Measurements from ENCODE around the gene KRTAP5-7.

KRTAP5-7 gene

DNA sequence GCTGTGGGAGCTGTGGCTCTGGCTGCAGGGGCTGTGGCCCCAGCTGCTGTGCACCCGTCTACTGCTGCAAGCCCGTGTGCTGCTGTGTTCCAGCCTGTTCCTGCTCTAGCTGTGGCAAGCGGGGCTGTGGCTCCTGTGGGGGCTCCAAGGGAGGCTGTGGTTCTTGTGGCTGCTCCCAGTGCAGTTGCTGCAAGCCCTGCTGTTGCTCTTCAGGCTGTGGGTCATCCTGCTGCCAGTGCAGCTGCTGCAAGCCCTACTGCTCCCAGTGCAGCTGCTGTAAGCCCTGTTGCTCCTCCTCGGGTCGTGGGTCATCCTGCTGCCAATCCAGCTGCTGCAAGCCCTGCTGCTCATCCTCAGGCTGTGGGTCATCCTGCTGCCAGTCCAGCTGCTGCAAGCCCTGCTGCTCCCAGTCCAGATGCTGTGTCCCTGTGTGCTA lies 21.7 kb downstream of the KRTAP5-7 start:
- TF ChIP-seq, protein P1, sequence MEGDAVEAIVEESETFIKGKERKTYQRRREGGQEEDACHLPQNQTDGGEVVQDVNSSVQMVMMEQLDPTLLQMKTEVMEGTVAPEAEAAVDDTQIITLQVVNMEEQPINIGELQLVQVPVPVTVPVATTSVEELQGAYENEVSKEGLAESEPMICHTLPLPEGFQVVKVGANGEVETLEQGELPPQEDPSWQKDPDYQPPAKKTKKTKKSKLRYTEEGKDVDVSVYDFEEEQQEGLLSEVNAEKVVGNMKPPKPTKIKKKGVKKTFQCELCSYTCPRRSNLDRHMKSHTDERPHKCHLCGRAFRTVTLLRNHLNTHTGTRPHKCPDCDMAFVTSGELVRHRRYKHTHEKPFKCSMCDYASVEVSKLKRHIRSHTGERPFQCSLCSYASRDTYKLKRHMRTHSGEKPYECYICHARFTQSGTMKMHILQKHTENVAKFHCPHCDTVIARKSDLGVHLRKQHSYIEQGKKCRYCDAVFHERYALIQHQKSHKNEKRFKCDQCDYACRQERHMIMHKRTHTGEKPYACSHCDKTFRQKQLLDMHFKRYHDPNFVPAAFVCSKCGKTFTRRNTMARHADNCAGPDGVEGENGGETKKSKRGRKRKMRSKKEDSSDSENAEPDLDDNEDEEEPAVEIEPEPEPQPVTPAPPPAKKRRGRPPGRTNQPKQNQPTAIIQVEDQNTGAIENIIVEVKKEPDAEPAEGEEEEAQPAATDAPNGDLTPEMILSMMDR (IDR thresholded peaks at IDR 0.05; ENCODE audit: control extremely low read depth, extremely low read depth, low read depth, missing control alignments) = no peak
- ChIA-PET POLR2A (no interaction called here), CTCF (interaction anchor here (2.9 kb wide), 1 partner anchor 14 kb away, joined by 18 read pairs; no protein-coding TSS in a partner anchor)
- no peak for DNase-seq (ENCODE audit: extremely low spot score)

DNA sequence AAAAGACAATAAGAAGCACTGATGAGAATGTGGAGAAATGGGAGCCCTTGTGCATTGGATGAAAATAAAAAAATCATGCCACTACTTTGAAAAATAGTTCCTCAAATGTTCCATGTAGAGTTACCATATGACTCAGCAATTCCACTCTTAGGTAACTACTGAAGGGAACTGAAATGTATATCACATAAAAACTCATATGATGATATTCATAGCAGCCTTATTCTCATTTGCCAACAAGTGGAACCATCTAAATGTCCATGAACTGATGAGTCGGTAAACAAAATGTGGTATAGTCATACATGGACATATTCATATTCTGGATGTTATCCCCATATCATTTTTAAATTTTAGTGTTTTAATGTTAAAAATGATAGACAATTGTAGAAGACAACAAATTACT lies 24.6 kb downstream of the KRTAP5-7 start:
- CTCF ChIA-PET = no interaction called here
- TF ChIP-seq, protein P1 (IDR thresholded peaks at IDR 0.05; ENCODE audit: control extremely low read depth, extremely low read depth, low read depth, missing control alignments) = no peak
- POLR2A ChIA-PET = no interaction called here
- no peak for DNase-seq (ENCODE audit: extremely low spot score)

DNA sequence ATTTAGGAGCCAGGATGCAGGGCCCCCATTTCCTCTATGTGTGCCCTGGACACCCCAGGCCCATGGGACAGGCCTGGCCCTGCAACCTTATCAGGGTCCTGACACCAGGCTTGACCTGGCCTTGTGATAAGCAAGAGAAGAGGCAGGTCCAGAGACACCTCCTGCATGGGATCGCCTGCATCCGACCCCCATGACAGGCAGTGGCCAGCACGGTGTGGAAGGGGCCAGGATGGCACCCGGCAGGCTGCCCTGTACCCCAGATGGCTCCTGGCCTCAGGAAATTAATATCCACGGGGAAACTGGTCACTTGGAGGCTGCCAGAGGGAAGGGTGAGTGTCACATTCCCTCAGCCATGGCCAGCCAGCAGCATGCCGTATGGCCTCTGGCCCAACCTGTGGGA lies 27.9 kb downstream of the KRTAP5-7 start:
- TF ChIP-seq, protein P1 (IDR thresholded peaks at IDR 0.05; ENCODE audit: control extremely low read depth, extremely low read depth, low read depth, missing control alignments) = no peak
- DNase-seq (ENCODE audit: extremely low spot score) = no peak
- POLR2A ChIA-PET = no interaction called here
- CTCF ChIA-PET = interaction anchor here (0.8 kb wide), 1 partner anchor 8 kb away, joined by 3 read pairs; no protein-coding TSS in a partner anchor

DNA sequence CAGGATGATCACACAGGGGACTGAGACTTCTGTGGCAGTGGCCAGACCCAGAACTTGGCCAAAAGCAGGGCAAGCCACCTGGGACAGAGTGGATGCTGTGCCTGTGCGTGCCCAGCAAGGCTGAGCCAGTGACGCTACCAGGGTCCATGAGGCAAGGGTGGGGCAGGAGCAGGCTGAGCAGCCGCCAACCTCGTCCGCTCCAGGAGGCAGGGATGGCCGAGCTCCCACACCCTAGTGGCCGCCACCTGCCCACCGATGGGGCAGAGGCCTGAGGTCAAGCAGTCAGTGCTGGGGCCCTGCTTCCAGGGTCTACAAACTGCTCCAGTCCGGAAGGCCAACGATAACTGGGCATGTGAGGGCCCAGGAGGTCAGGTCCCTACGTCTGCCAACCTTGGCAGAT lies 28.4 kb downstream of the KRTAP5-7 start:
- ChIA-PET CTCF (no interaction called here), POLR2A (no interaction called here)
- TF ChIP-seq, protein P1 (IDR thresholded peaks at IDR 0.05; ENCODE audit: control extremely low read depth, extremely low read depth, low read depth, missing control alignments) = no peak
- no peak for DNase-seq (ENCODE audit: extremely low spot score)

DNA sequence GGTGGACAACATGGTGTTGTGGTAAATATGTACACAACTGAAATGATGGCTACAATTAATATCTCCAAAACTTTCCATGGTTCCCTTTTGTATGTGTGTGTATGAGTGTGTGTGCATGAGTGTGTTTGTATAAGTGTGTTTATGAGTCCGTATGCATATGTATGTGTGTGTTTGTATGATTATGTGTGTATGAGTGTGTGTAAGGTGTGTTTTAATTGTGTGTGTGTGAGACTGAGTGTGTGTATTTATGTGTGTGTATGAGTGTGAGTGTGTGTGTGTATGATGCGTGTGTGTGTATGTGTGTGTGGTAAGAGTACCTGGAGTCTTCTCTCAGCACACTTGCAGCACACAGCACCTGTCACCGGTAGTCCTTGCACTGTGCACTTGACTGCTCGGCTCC lies 29.0 kb downstream of the KRTAP5-7 start:
- TF ChIP-seq, protein P1 (IDR thresholded peaks at IDR 0.05; ENCODE audit: control extremely low read depth, extremely low read depth, low read depth, missing control alignments) = no peak
- CTCF ChIA-PET = interaction anchor here (1.4 kb wide), 1 partner anchor 10 kb away, joined by 4 read pairs; no protein-coding TSS in a partner anchor
- POLR2A ChIA-PET = no interaction called here

DNA sequence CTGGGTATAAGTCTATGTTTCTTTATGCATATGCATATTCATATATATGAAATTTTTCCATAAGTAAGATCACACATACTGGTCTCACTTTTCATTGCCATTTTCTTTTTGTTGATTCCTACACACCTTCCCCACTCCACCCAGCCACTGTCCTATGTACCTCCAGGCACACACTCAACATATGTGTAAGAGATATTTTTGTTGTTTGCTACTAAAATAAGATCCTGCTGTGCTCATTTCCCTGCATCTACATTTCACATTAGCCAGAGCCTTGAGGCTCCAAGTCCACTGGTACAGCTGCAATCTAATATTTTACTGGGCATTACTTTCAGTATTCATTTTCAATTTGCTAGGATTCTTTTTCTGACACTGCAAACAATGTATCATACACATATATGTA lies 30.2 kb downstream of the KRTAP5-7 start:
- TF ChIP-seq, protein P1 (IDR thresholded peaks at IDR 0.05; ENCODE audit: control extremely low read depth, extremely low read depth, low read depth, missing control alignments) = no peak
- CTCF ChIA-PET = interaction anchor here (1.4 kb wide), 1 partner anchor 11 kb away, joined by 4 read pairs; no protein-coding TSS in a partner anchor
- POLR2A ChIA-PET = no interaction called here
- no peak for DNase-seq (ENCODE audit: extremely low spot score)

More for the DNA sequence above, 29.0 kb downstream of the KRTAP5-7 start:
- no peak for DNase-seq (ENCODE audit: extremely low spot score)

Measured in GM10248 (cell line).